Lung (tissue), 12 donors: ENCODE results near the gene BIN1. TPM values are rescaled to one million over a fixed set of nuclear protein-coding genes. Genes with fewer than 3 reads are reported as not detected.

ENCODE experiments used
- ATAC-seq: fragments of 200-7000 bp; cut with Tn5 transposase; one replicate; pipeline ENCODE4 v1.9.1; 2020; ENCODE audit warnings: moderate number of reproducible peaks; ENCODE audit not compliant: insufficient read depth, low FRiP score
- DNase-seq, 3 donors: peaks; one replicate each; pipeline ENCODE4 v3.0.0-alpha.2; 2013 to 2017
- H3K27ac ChIP-seq, 2 donors: one replicate each; pipeline ENCODE4 v1.5.1; 2013; ENCODE audit warnings: mild to moderate bottlenecking in 2 of 2, moderate library complexity in 2 of 2, control low read depth in 1 of 2, inconsistent platforms in 1 of 2, low read depth in 1 of 2, low read length in 1 of 2
- H3K27me3 ChIP-seq, 3 donors: one replicate each; pipeline ENCODE4 v1.5.1; 2013; ENCODE audit warnings: low read length in 2 of 3; ENCODE audit not compliant: control insufficient read depth in 3 of 3, insufficient read depth in 3 of 3
- H3K36me3 ChIP-seq, 4 donors: one replicate each; pipeline ENCODE4 v1.5.1; 2013; ENCODE audit warnings: low read length in 4 of 4, mild to moderate bottlenecking in 1 of 4, moderate library complexity in 1 of 4; ENCODE audit not compliant: control insufficient read depth in 4 of 4, insufficient read depth in 4 of 4
- H3K4me1 ChIP-seq, 5 donors: one replicate each; pipeline ENCODE4 v1.5.1; 2013; ENCODE audit warnings: low read length in 5 of 5, mild to moderate bottlenecking in 2 of 5, moderate library complexity in 1 of 5; ENCODE audit not compliant: control insufficient read depth in 5 of 5, insufficient read depth in 5 of 5
- H3K4me3 ChIP-seq: one replicate; pipeline ENCODE4 v1.5.1; 2013; ENCODE audit warnings: mild to moderate bottlenecking, control low read depth, moderate library complexity
- H3K9ac ChIP-seq, 2 donors: one replicate each; pipeline ENCODE4 v1.5.1; 2013; ENCODE audit warnings: low read length in 2 of 2, control low read depth in 1 of 2; ENCODE audit not compliant: insufficient read depth in 1 of 2
- H3K9me3 ChIP-seq, 4 donors: one replicate each; pipeline ENCODE4 v1.5.1; 2013; ENCODE audit warnings: low read length in 3 of 4, mild to moderate bottlenecking in 1 of 4, moderate library complexity in 1 of 4; ENCODE audit not compliant: control insufficient read depth in 4 of 4, insufficient read depth in 3 of 4
- CTCF ChIP-seq: IDR thresholded peaks from 2 replicates; pipeline ENCODE4 v1.5.1; 2012; ENCODE audit warnings: mild to moderate bottlenecking; ENCODE audit errors: control extremely low read depth, extremely low read depth
- WGBS, 2 donors: extraction: QIAGEN DNeasy Blood & Tissue Kit; methylation state at CpG; one replicate each; pipeline ENCODE4 v1.1.7; 2013; 5-methylcytosine and 5-hydroxymethylcytosine counted together
- polyA plus RNA-seq, 2 donors: library from polyadenylated mRNA; stranded (reverse); fragments of 200-250 nt; gene quantifications; one replicate each; pipeline ENCODE4 v1.2.1, GENCODE V29; 2013
- total RNA-seq, 2 donors: library from RNA; depleted of rRNA in 1 of 2; stranded (reverse); fragments of >200 nt in 1 of 2; gene quantifications; one replicate each; pipeline ENCODE4 v1.2.1, GENCODE V29; 2014 to 2021
- donor health status: control.
- donor health status: control.
- donor health status: Bipolar disorder and iron deficiency.
- donor health status: healthy.
- donor health status: DM: yes; HTN: yes; CAD: no.

Gene BIN1
- total and polyA plus RNA-seq, 4 donors = 28.8 to 41.7 (median 36.2) TPM

GRCh38 chr2:127110985-127111384, 4.0 kb upstream of the BIN1 start:
- 59 to 63% methylated on average over 6 of the region's 6 CpGs for WGBS, 2 donors
- no peak for ATAC-seq
- no peaks in the 10 kb centered on the region for H3K9me3 ChIP-seq
- no peak for TF ChIP-seq CTCF
- no peak overlapping the region for H3K4me3 ChIP-seq
- DNase-seq = no peak
- no peak overlapping the region for H3K27ac ChIP-seq
- H3K4me1 ChIP-seq = peaks cover 0 to 11% (median 0%) of the 10 kb centered on the region in 5 donors
- no peaks in the 10 kb centered on the region for H3K27me3 ChIP-seq
- no peaks in the 10 kb centered on the region for H3K36me3 ChIP-seq
- no peak overlapping the region for H3K9ac ChIP-seq

- H3K4me1 ChIP-seq = peaks cover 0 to 37% (median 12%) of the 10 kb centered on the region in 5 donors
- DNase-seq (no peak), ATAC-seq (no peak)
- H3K36me3 ChIP-seq = peaks cover 0 to 2% (median 0%) of the 10 kb centered on the region in 4 donors
- H3K27me3 ChIP-seq = no peaks in the 10 kb centered on the region
- H3K9ac ChIP-seq = peak overlapping the region; percentile 37 to 63
- no peak overlapping the region for H3K27ac ChIP-seq
- no peaks in the 10 kb centered on the region for H3K9me3 ChIP-seq
- no peak for TF ChIP-seq CTCF
- WGBS, 2 donors = 88 to 93% methylated on average over 11 of the region's 11 CpGs
- no peak overlapping the region for H3K4me3 ChIP-seq
Observed at GRCh38 chr2:127108090-127108523, 1.2 kb upstream of the BIN1 start.

- 5 to 10% methylated on average over 17 of the region's 17 CpGs for WGBS, 2 donors
- Histone ChIP-seq H3K27ac (peak overlapping the region in 1 of 2 donors; percentile 84), H3K27me3 (no peaks in the 10 kb centered on the region), H3K4me1 (peaks cover 0 to 40% (median 15%) of the 10 kb centered on the region in 5 donors), H3K4me3 (peak overlapping the region; percentile 85), H3K9ac (peak overlapping the region; percentile 37 to 63), H3K36me3 (peaks cover 0 to 2% (median 0%) of the 10 kb centered on the region in 4 donors), H3K9me3 (no peaks in the 10 kb centered on the region)
- TF ChIP-seq CTCF = no peak
- DNase-seq (no peak), ATAC-seq (peak; percentile 0)
Observed at GRCh38 chr2:127107622-127107999, 657 bp upstream of the BIN1 start.

GRCh38 chr2:127106457-127106990, 430 bp downstream of the BIN1 start:
- WGBS, 2 donors = 0% methylated on average over 45 of the region's 45 CpGs
- peak in 2 of 3 donors; percentile 48 to 50 for DNase-seq
- H3K9me3 ChIP-seq = no peaks in the 10 kb centered on the region
- no peaks in the 10 kb centered on the region for H3K27me3 ChIP-seq
- ATAC-seq = peak; percentile 8
- peak overlapping the region in 1 of 2 donors; percentile 84 for H3K27ac ChIP-seq
- peaks cover 0 to 3% (median 1%) of the 10 kb centered on the region in 4 donors for H3K36me3 ChIP-seq
- H3K9ac ChIP-seq = peak overlapping the region in 1 of 2 donors; percentile 42
- peaks cover 0 to 45% (median 20%) of the 10 kb centered on the region in 5 donors for H3K4me1 ChIP-seq
- no peak for TF ChIP-seq CTCF
- H3K4me3 ChIP-seq = peak overlapping the region; percentile 85
